Endothelial cell of umbilical vein (primary cell): ENCODE data around the gene ATXN1.

Experiments
- CTCF ChIP-seq, 2 donors: IDR thresholded peaks; 1 replicate in 1 of 2; 2 replicates in 1 of 2; pipeline ENCODE4 v1.5.1; 2011; ENCODE audit warnings: low read length in 2 of 2, mild to moderate bottlenecking in 2 of 2, moderate library complexity in 2 of 2, control low read depth in 1 of 2, inconsistent platforms in 1 of 2, low read depth in 1 of 2; ENCODE audit not compliant: insufficient read depth in 1 of 2; ENCODE audit errors: extremely low read depth in 1 of 2
- EZH2 ChIP-seq: IDR thresholded peaks from 2 replicates; pipeline ENCODE4 v1.6.1; 2012; ENCODE audit warnings: borderline replicate concordance, low read depth, mild to moderate bottlenecking, moderate library complexity, low read length, inconsistent platforms; ENCODE audit not compliant: severe bottlenecking
- FOS ChIP-seq: IDR thresholded peaks from 2 replicates; pipeline ENCODE4 v1.6.1; 2011; ENCODE audit warnings: mild to moderate bottlenecking, low read length, moderate library complexity, borderline replicate concordance; ENCODE audit not compliant: insufficient read depth
- JUN ChIP-seq: IDR thresholded peaks from 2 replicates; pipeline ENCODE4 v1.6.1; 2011; ENCODE audit warnings: borderline replicate concordance, low read depth; ENCODE audit not compliant: insufficient read length, insufficient read depth
- MAX ChIP-seq: IDR thresholded peaks from 2 replicates; pipeline ENCODE4 v1.6.1; 2011; ENCODE audit not compliant: insufficient read depth, insufficient read length
- MYC ChIP-seq: IDR thresholded peaks from one replicate; pipeline ENCODE4 v1.6.1; 2011; ENCODE audit warnings: mild to moderate bottlenecking, low read depth, low read length
- POLR2AphosphoS5 ChIP-seq: IDR thresholded peaks from 2 replicates; pipeline ENCODE4 v1.6.1; 2012; ENCODE audit warnings: low read depth, mild to moderate bottlenecking, control low read depth, low read length, moderate library complexity; ENCODE audit not compliant: insufficient read depth

DNA sequence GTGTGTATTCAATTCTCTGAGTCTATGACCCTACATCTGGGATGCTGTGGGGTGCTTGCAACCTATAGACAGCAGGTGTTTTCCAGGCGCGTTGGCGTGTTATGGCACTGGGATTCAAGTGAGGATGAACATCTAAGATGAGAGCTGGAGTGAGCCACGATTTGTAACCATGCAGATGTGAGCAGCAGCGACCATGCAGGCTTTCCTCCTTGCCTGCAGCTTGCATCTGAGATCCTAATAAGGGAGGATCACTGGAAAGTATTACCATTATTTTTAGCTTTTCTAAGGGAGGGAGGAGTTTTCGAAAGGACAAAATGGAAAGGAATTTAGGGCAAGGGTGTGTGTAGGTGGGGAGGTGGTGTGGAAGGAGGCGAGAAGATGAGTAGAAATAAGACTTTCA lies 216.7 kb downstream of the ATXN1 start:
- TF ChIP-seq CTCF (IDR thresholded peaks at IDR 0.05; ENCODE audit: extremely low read depth in 1 of 2, insufficient read depth in 1 of 2, low read depth in 1 of 2, low read length in 2 of 2) = no peak
- TF ChIP-seq EZH2 = no peak
- TF ChIP-seq MAX = no peak
- TF ChIP-seq JUN = no peak
- TF ChIP-seq POLR2AphosphoS5 = no peak
- no peak for TF ChIP-seq MYC
- TF ChIP-seq FOS = no peak
